ENCODE results near the gene CALHM4.

DNA sequence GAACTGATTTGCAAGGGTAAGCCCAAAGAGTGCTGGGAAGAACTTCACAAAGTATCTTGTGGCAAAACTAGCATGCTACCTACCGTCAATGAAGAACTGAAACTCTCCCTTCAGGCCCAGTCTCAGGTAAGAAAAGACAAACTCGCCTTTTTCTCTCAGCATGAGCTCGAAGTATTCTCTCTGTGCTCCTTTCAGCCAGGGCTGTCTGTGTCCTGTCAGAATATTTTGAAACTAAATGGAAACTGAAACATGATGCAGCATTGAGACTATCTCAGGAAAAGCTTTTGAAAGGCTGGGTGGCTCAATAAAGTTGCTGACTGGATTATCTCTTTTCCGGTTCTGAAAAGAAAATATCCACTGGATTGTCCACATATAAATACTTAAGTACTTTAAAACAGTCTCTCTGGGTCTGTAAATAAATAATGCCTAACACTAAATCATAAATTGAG is 41.4 kb upstream of the CALHM4 start:
- TF ChIP-seq, protein P1, sequence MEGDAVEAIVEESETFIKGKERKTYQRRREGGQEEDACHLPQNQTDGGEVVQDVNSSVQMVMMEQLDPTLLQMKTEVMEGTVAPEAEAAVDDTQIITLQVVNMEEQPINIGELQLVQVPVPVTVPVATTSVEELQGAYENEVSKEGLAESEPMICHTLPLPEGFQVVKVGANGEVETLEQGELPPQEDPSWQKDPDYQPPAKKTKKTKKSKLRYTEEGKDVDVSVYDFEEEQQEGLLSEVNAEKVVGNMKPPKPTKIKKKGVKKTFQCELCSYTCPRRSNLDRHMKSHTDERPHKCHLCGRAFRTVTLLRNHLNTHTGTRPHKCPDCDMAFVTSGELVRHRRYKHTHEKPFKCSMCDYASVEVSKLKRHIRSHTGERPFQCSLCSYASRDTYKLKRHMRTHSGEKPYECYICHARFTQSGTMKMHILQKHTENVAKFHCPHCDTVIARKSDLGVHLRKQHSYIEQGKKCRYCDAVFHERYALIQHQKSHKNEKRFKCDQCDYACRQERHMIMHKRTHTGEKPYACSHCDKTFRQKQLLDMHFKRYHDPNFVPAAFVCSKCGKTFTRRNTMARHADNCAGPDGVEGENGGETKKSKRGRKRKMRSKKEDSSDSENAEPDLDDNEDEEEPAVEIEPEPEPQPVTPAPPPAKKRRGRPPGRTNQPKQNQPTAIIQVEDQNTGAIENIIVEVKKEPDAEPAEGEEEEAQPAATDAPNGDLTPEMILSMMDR (IDR thresholded peaks at IDR 0.05): no peak
- no peak for TF ChIP-seq POLR2A (IDR thresholded peaks at IDR 0.05)
